PC-9 (cell line): ENCODE measurements around the gene OGDH. TPM values are rescaled to one million over a fixed set of nuclear protein-coding genes. Genes with fewer than 3 reads are reported as not detected.

ENCODE experiments used
- Bru-seq: library from RNA; stranded (reverse); fragments of 400-500 nt; gene quantifications from one replicate; lab custom pipeline; 2021; lab: Mats Ljungman, UMichigan
- BruChase-seq, 2 experiments: library from RNA; stranded (reverse); fragments of 400-500 nt; gene quantifications; one replicate each; lab custom pipeline; 2021; lab: Mats Ljungman, UMichigan
- BruUV-seq: library from RNA; stranded (reverse); fragments of 400-500 nt; replicated peaks from 2 replicates; lab custom pipeline; 2021; lab: Mats Ljungman, UMichigan
- CTCF ChIA-PET: fragments of 300-600 bp; sonication (Branson Sonifier 250); formaldehyde crosslinking; loops from one replicate; lab custom pipeline; 2022; ENCODE audit warnings: antibody characterized with exemption; lab: Charles Lee
- POLR2A ChIA-PET: fragments of 300-600 bp; sonication (Branson Sonifier 250); formaldehyde crosslinking; loops from one replicate; lab custom pipeline; 2022; ENCODE audit warnings: antibody characterized with exemption; ENCODE audit not compliant: unreplicated experiment; lab: Charles Lee
- DNase-seq, 2 experiments: peaks; one replicate each; pipeline versions ENCODE4 v3.0.0 to v3.0.0-alpha.2; 2015 to 2022; ENCODE audit warnings: mixed read lengths in 1 of 2
- H2AFZ ChIP-seq: fragments of 200-600 bp; sonication (generic); 2 replicates; pipeline ENCODE4 v1.8.1; 2017; ENCODE audit warnings: antibody characterized with exemption
- H3F3A ChIP-seq: fragments of 200-600 bp; sonication (generic); 2 replicates; pipeline ENCODE4 v1.8.1; 2017; ENCODE audit warnings: antibody characterized with exemption, mild to moderate bottlenecking, low read depth; ENCODE audit not compliant: insufficient read depth
- H3K27ac ChIP-seq: fragments of 200-600 bp; sonication (generic); 2 replicates; pipeline ENCODE4 v1.6.1; 2016; ENCODE audit warnings: mixed run types
- H3K27me3 ChIP-seq: fragments of 200-600 bp; sonication (generic); 2 replicates; pipeline ENCODE4 v1.6.1; 2016; ENCODE audit warnings: low read depth, mixed run types; ENCODE audit not compliant: insufficient read depth
- H3K36me3 ChIP-seq: fragments of 200-600 bp; sonication (generic); 2 replicates; pipeline ENCODE4 v1.6.1; 2016; ENCODE audit warnings: low read depth, mixed run types
- H3K4me1 ChIP-seq: fragments of 200-600 bp; sonication (generic); replicated peaks from 2 replicates; pipeline ENCODE4 v1.6.1; 2016; ENCODE audit warnings: mixed run types; ENCODE audit not compliant: insufficient read depth
- H3K4me2 ChIP-seq: fragments of 200-600 bp; sonication (generic); 2 replicates; pipeline ENCODE4 v1.6.1; 2017; ENCODE audit warnings: mixed run types
- H3K4me3 ChIP-seq: fragments of 200-600 bp; sonication (generic); 2 replicates; pipeline ENCODE4 v1.6.1; 2016; ENCODE audit warnings: mixed run types
- H3K79me2 ChIP-seq: fragments of 200-600 bp; sonication (generic); 2 replicates; pipeline ENCODE4 v1.6.1; 2017; ENCODE audit warnings: low read depth, mixed run types
- H3K9me2 ChIP-seq: fragments of 200-600 bp; sonication (generic); 2 replicates; pipeline ENCODE4 v1.8.1; 2017; ENCODE audit warnings: mild to moderate bottlenecking; ENCODE audit not compliant: insufficient read depth
- H3K9me3 ChIP-seq: fragments of 200-600 bp; sonication (generic); 2 replicates; pipeline ENCODE4 v1.8.1; 2016; ENCODE audit warnings: low read depth; ENCODE audit not compliant: insufficient read depth
- H4K20me1 ChIP-seq: fragments of 200-600 bp; sonication (generic); 2 replicates; pipeline ENCODE4 v1.8.1; 2017; ENCODE audit not compliant: insufficient read depth
- CTCF ChIP-seq: fragments of 200-600 bp; sonication (generic); conservative IDR thresholded peaks from 2 replicates; pipeline ENCODE4 v1.6.1; 2017; ENCODE audit warnings: mixed run types, antibody characterized with exemption, mild to moderate bottlenecking, moderate library complexity
- EZH2 ChIP-seq: fragments of 200-600 bp; sonication (generic); IDR thresholded peaks from 2 replicates; pipeline ENCODE4 v1.8.0; 2017; ENCODE audit warnings: antibody characterized with exemption, low read depth
- intact Hi-C: fragments of 100-400 bp; cut with micrococcal nuclease; formaldehyde crosslinking; loops from one replicate; pipeline ENCODE4 v1.10.0; 2022; ENCODE audit not compliant: unreplicated experiment
- long read RNA-seq: library from polyadenylated mRNA; stranded (forward); transcript quantifications from one replicate; pipeline ENCODE4 v2.0.0, GENCODE V29; 2022
- total RNA-seq: library from RNA; stranded (reverse); gene quantifications from 2 replicates; pipeline ENCODE4 v1.2.3, GENCODE V29; 2021

Gene OGDH
- 93.6 and 135 TPM in 2 replicates for total RNA-seq
- Bru-seq, nascent RNA = percentile 89 among the genes with signal in this experiment
- BruChase-seq, experiment 1, labeled RNA remaining after a 2-hour chase = percentile 89 among the genes with signal in this experiment
- percentile 85 among the genes with signal in this experiment for BruChase-seq, experiment 2, labeled RNA remaining after a 6-hour chase
- long read RNA-seq, full-length matches to known transcripts = 25 of 82 reads
- long read RNA-seq, partial matches to known transcripts = 39 of 82 reads
- long read RNA-seq, other reads (novel, unspliced or antisense) = 18 of 82 reads

DNA sequence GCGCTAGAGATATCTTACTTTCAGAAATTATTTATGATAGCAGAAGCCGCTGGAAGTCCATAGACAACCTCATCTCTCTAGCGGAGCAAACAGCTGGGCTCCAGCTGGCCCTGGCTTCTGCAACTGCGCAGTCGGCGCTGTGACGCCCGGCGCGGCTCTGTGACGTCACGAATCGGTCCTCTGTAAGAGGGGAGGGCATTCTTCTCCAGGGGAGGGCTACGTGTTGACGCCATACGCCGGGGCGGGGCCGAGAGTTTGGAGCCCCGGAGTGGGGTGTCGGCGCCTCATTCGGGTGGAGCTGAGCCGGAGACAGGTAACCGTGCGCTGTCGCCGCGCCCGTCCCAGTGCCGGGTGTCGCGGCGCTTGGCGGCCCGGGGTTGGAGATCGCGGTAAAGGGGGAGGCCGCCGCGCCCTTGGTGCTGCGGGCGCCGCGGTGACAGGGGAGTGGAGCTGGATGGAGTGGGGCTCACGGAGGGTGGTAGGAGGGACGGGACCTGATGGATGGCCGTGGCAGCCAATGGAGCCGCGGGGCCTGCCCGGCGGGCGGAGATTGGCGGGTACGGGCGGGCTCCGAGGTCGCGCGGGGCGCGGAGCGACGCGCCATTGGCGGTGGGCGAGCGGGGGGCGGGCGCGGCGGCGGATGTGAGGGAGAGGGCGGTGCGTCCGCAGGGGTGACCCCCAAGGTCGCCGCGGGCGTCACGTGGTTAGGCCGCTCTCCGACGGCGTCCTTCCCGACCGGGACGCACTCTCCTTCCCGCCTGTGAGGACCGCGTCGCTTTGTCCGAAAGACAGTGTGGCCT, at the start of gene OGDH:
TSS of gene OGDH (plus strand) at position 287 of the 800 bp plus-strand sequence. CDS start 17,717 bp downstream, outside the sequence.
- TSS peak; percentile 83 for BruUV-seq
- peak; percentile 98 to 100 for DNase-seq
- Histone ChIP-seq H2AFZ (peak within 1 kb of the TSS; percentile 81), H3K4me2 (peak within 1 kb of the TSS; percentile 100), H3K9me3 (no peaks in the 10 kb centered on the region), H3K36me3 (no peaks in the 10 kb centered on the region; the same call in 1 of the 2 replicates), H3F3A (peaks cover 44% of the 10 kb centered on the region), H3K79me2 (peaks cover 47% of the 10 kb centered on the region), H3K27ac (peak within 1 kb of the TSS; percentile 73), H3K4me3 (peak within 1 kb of the TSS; percentile 81), H3K27me3 (no peaks in the 10 kb centered on the region), H3K9me2 (no peaks in the 10 kb centered on the region), H4K20me1 (no peaks in the 10 kb centered on the region), H3K4me1 (peaks cover 60% of the 10 kb centered on the region)
- ChIA-PET POLR2A (interaction anchor here (0.6 to 1.3 kb wide), 8 partner anchors 12 to 393 kb away, joined by 3 to 10 read pairs (median 4); no protein-coding TSS in a partner anchor), CTCF (interaction anchor here (0.6 kb wide), 1 partner anchor 525 kb away, joined by 3 read pairs; no protein-coding TSS in a partner anchor)
- intact Hi-C loops = loop anchor here (1.0 kb wide), 5 partner anchors 12 to 191 kb away; partner anchors contain the start of genes TMED4 and ZMIZ2
- TF ChIP-seq EZH2 (no peak), CTCF (no peak)

DNA sequence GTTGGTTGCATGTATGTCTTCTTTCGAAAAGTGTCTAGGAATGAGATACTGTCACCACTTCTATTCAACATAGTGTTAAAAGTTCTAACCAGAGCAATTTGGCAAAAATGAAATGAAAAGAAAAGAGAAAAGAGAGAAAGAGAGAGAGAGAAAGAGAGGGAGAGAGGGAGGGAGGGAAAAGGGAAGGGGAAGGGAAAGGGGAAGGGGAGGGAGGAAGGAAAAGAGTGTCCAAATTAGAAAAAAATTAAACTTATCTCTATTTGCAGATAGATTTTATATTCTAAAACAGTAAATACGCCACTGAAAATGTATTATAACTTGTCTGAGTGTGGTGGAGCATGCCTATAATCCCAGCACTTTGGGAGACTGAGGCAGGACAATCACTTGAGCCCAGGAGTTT, 48.9 kb upstream of the OGDH start:
- H3K4me2 ChIP-seq = no peak overlapping the region
- H3K79me2 ChIP-seq = no peaks in the 10 kb centered on the region
- H3K9me2 ChIP-seq = no peaks in the 10 kb centered on the region
- no peak overlapping the region for H2AFZ ChIP-seq
- no peak for DNase-seq
- ChIA-PET POLR2A (no interaction called here), CTCF (interaction anchor here (0.6 kb wide), 1 partner anchor 9 kb away, joined by 3 read pairs; no protein-coding TSS in a partner anchor)
- no peaks in the 10 kb centered on the region for H3K27me3 ChIP-seq
- no peak overlapping the region for H3K4me3 ChIP-seq
- H3F3A ChIP-seq = peaks cover 31% of the 10 kb centered on the region
- H3K4me1 ChIP-seq = peaks cover 8% of the 10 kb centered on the region
- intact Hi-C loops = no loop called here
- no peaks in the 10 kb centered on the region for H4K20me1 ChIP-seq
- TF ChIP-seq CTCF (no peak), EZH2 (no peak)
- no TSS peak for BruUV-seq
- no peaks in the 10 kb centered on the region for H3K36me3 ChIP-seq
- H3K9me3 ChIP-seq = no peaks in the 10 kb centered on the region
- no peak overlapping the region for H3K27ac ChIP-seq

GRCh38 chr7:44559485-44559884, 46.9 kb upstream of the OGDH start:
- Histone ChIP-seq H3K9me2 (no peaks in the 10 kb centered on the region), H3K4me1 (peaks cover 16% of the 10 kb centered on the region), H3K4me2 (no peak overlapping the region), H4K20me1 (no peaks in the 10 kb centered on the region), H3K27me3 (no peaks in the 10 kb centered on the region), H3K27ac (no peak overlapping the region), H3K36me3 (no peaks in the 10 kb centered on the region; the same call in 1 of the 2 replicates), H3K79me2 (no peaks in the 10 kb centered on the region), H3K9me3 (no peaks in the 10 kb centered on the region), H3K4me3 (no peak overlapping the region), H2AFZ (no peak overlapping the region), H3F3A (peaks cover 49% of the 10 kb centered on the region)
- no TSS peak for BruUV-seq
- CTCF ChIA-PET = no interaction called here
- no peak for TF ChIP-seq EZH2
- no peak for TF ChIP-seq CTCF
- intact Hi-C loops = no loop called here
- DNase-seq = no peak
- POLR2A ChIA-PET = interaction anchor here (0.6 kb wide), 2 partner anchors 10 to 409 kb away, joined by 4 to 6 read pairs; no protein-coding TSS in a partner anchor
